Stimulated activated naive B cell treated with anti-CD40 and anti-IgM and Interleukin-4, amounts not matched to agents 10 μg/mL and 1 μg/mL and 100 μg/mL, for 72 hours (primary cell): Measurements from ENCODE around the gene RBKS.
"Not testable (repeated sequence)": the region's sequence is repeated elsewhere in the genome, so short reads cannot be mapped to it uniquely, and the experiment has no call there.

Experiments
- ATAC-seq, 2 donors: fragments of 150-1000 bp; cut with Tn5 transposase; replicated peaks; 2 replicates each; pipeline ENCODE4 v1.10.0; 2021; ENCODE audit warnings: moderate library complexity in 1 of 2
- DNase-seq: peaks from one replicate; pipeline ENCODE4 v3.0.0; 2021
- H3K27ac Mint-ChIP-seq: one replicate; pipeline ENCODE4 v1.8.0; 2022; ENCODE audit warnings: mild to moderate bottlenecking, mixed read lengths
- H3K27me3 Mint-ChIP-seq, 2 donors: one replicate each; pipeline ENCODE4 v1.8.0; 2022; ENCODE audit warnings: mixed read lengths in 2 of 2
- H3K36me3 Mint-ChIP-seq, 2 donors: one replicate each; pipeline ENCODE4 v1.8.0; 2022; ENCODE audit warnings: mixed read lengths in 2 of 2, mild to moderate bottlenecking in 1 of 2
- H3K4me1 Mint-ChIP-seq, 2 donors: one replicate each; pipeline ENCODE4 v1.8.0; 2022; ENCODE audit warnings: mixed read lengths in 2 of 2, mild to moderate bottlenecking in 1 of 2
- H3K4me3 Mint-ChIP-seq, 2 donors: one replicate each; pipeline ENCODE4 v1.8.0; 2022; ENCODE audit warnings: mild to moderate bottlenecking in 2 of 2, mixed read lengths in 2 of 2, moderate library complexity in 1 of 2
- H3K9me3 Mint-ChIP-seq, 2 donors: one replicate each; pipeline ENCODE4 v1.8.0; 2022; ENCODE audit warnings: mixed read lengths in 2 of 2, mild to moderate bottlenecking in 1 of 2

Gene RBKS

GRCh38 chr2:27776696-27777095 is 113.5 kb downstream of the RBKS start:
- Mint-ChIP-seq H3K36me3 (peaks cover 26 to 50% of the 10 kb centered on the region in 2 donors), H3K27me3 (no peaks in the 10 kb centered on the region), H3K27ac (no peak overlapping the region), H3K9me3 (peaks cover 0 to 2% of the 10 kb centered on the region in 2 donors), H3K4me3 (no peak overlapping the region), H3K4me1 (peaks cover 21 to 40% of the 10 kb centered on the region in 2 donors)
- ATAC-seq = no peak
- no peak for DNase-seq

- H3K9me3 Mint-ChIP-seq = peaks cover 0 to 2% of the 10 kb centered on the region in 2 donors
- no peak overlapping the region for H3K4me3 Mint-ChIP-seq
- H3K27me3 Mint-ChIP-seq = no peaks in the 10 kb centered on the region
- peaks cover 23 to 47% of the 10 kb centered on the region in 2 donors for H3K36me3 Mint-ChIP-seq
- H3K4me1 Mint-ChIP-seq = peaks cover 21 to 42% of the 10 kb centered on the region in 2 donors
- DNase-seq (no peak), ATAC-seq (no peak)
- peak overlapping the region; percentile 22 for H3K27ac Mint-ChIP-seq
Observed at GRCh38 chr2:27776097-27776496, 114.1 kb downstream of the RBKS start.

GRCh38 chr2:27773959-27774358 is 116.2 kb downstream of the RBKS start:
- H3K36me3 Mint-ChIP-seq = peaks cover 23 to 32% of the 10 kb centered on the region in 2 donors
- peak overlapping the region in 1 of 2 donors; percentile 15 for H3K4me3 Mint-ChIP-seq
- peaks cover 3 to 9% of the 10 kb centered on the region in 2 donors for H3K27me3 Mint-ChIP-seq
- peaks cover 21 to 46% of the 10 kb centered on the region in 2 donors for H3K4me1 Mint-ChIP-seq
- no peak for ATAC-seq
- no peak for DNase-seq
- H3K9me3 Mint-ChIP-seq = peaks cover 0 to 2% of the 10 kb centered on the region in 2 donors
- no peak overlapping the region for H3K27ac Mint-ChIP-seq

- H3K36me3 Mint-ChIP-seq = peaks cover 20 to 26% of the 10 kb centered on the region in 2 donors
- H3K9me3 Mint-ChIP-seq = peaks cover 0 to 2% of the 10 kb centered on the region in 2 donors
- H3K4me3 Mint-ChIP-seq = peak overlapping the region; percentile 65 to 69
- H3K27ac Mint-ChIP-seq = peak overlapping the region; percentile 37
- H3K4me1 Mint-ChIP-seq = peaks cover 17 to 40% of the 10 kb centered on the region in 2 donors
- peaks cover 14 to 19% of the 10 kb centered on the region in 2 donors for H3K27me3 Mint-ChIP-seq
- DNase-seq (no peak), ATAC-seq (no peak)
Observed at GRCh38 chr2:27772804-27773203, 117.4 kb downstream of the RBKS start.

GRCh38 chr2:27771548-27772335 is 118.4 kb downstream of the RBKS start, which contains the start of gene MRPL33:
Gene MRPL33 (plus strand): TSS chr2:27771719. CDS start chr2:27771778, 59 bp downstream.
- Mint-ChIP-seq H3K4me1 (peaks cover 17 to 40% of the 10 kb centered on the region in 2 donors), H3K27me3 (peaks cover 15 to 21% of the 10 kb centered on the region in 2 donors), H3K4me3 (peak within 1 kb of the TSS; percentile 98 to 100), H3K9me3 (peaks cover 0 to 2% of the 10 kb centered on the region in 2 donors), H3K27ac (peak within 1 kb of the TSS; percentile 99), H3K36me3 (peaks cover 20 to 26% of the 10 kb centered on the region in 2 donors)
- ATAC-seq (peak; percentile 97 to 99), DNase-seq (peak; percentile 88)

GRCh38 chr2:27771202-27771547 is 119.0 kb downstream of the RBKS start:
- H3K27me3 Mint-ChIP-seq = peaks cover 15 to 24% of the 10 kb centered on the region in 2 donors
- peak overlapping the region; percentile 99 for H3K27ac Mint-ChIP-seq
- peaks cover 17 to 39% of the 10 kb centered on the region in 2 donors for H3K4me1 Mint-ChIP-seq
- peak; percentile 22 to 31 for ATAC-seq
- H3K9me3 Mint-ChIP-seq = peaks cover 0 to 2% of the 10 kb centered on the region in 2 donors
- no peak for DNase-seq
- H3K36me3 Mint-ChIP-seq = peaks cover 19 to 24% of the 10 kb centered on the region in 2 donors
- peak overlapping the region; percentile 98 to 100 for H3K4me3 Mint-ChIP-seq

- peaks cover 6 to 17% of the 10 kb centered on the region in 2 donors for H3K4me1 Mint-ChIP-seq
- no peak overlapping the region for H3K27ac Mint-ChIP-seq
- DNase-seq (no peak), ATAC-seq (no peak)
- no peaks in the 10 kb centered on the region for H3K9me3 Mint-ChIP-seq
- no peaks in the 10 kb centered on the region for H3K36me3 Mint-ChIP-seq
- H3K27me3 Mint-ChIP-seq = peaks cover 15 to 50% of the 10 kb centered on the region in 2 donors
- H3K4me3 Mint-ChIP-seq = peak overlapping the region; percentile 62 to 72
Observed at GRCh38 chr2:27766287-27766661, 123.9 kb downstream of the RBKS start.

GRCh38 chr2:27765621-27766286 is 124.4 kb downstream of the RBKS start:
- no peaks in the 10 kb centered on the region for H3K36me3 Mint-ChIP-seq
- H3K4me1 Mint-ChIP-seq = peaks cover 6 to 11% of the 10 kb centered on the region in 2 donors
- ATAC-seq = peak; percentile 54 to 67
- H3K4me3 Mint-ChIP-seq = peak overlapping the region; percentile 62 to 72
- DNase-seq = peak; percentile 18
- peak overlapping the region; percentile 81 for H3K27ac Mint-ChIP-seq
- no peaks in the 10 kb centered on the region for H3K9me3 Mint-ChIP-seq
- H3K27me3 Mint-ChIP-seq = peaks cover 15 to 50% of the 10 kb centered on the region in 2 donors

- H3K27ac Mint-ChIP-seq, ATAC-seq, DNase-seq, H3K36me3 Mint-ChIP-seq, H3K9me3 Mint-ChIP-seq: not testable (repeated sequence)
- Mint-ChIP-seq H3K4me1 (peaks cover 6 to 11% of the 10 kb centered on the region in 2 donors), H3K27me3 (peaks cover 15 to 45% of the 10 kb centered on the region in 2 donors), H3K4me3 (peak overlapping the region in 1 of 2 donors; percentile 35)
Observed at GRCh38 chr2:27764526-27764925, 125.7 kb downstream of the RBKS start.

- Mint-ChIP-seq H3K4me3 (no peak overlapping the region), H3K27ac (no peak overlapping the region), H3K9me3 (no peaks in the 10 kb centered on the region), H3K4me1 (peaks cover 6 to 11% of the 10 kb centered on the region in 2 donors), H3K36me3 (no peaks in the 10 kb centered on the region), H3K27me3 (peaks cover 11 to 41% of the 10 kb centered on the region in 2 donors)
- ATAC-seq (no peak), DNase-seq (no peak)
Observed at GRCh38 chr2:27763907-27764267, 126.3 kb downstream of the RBKS start.

- no peaks in the 10 kb centered on the region for H3K9me3 Mint-ChIP-seq
- ATAC-seq (no peak), DNase-seq (no peak)
- no peaks in the 10 kb centered on the region for H3K36me3 Mint-ChIP-seq
- peaks cover 4 to 35% of the 10 kb centered on the region in 2 donors for H3K27me3 Mint-ChIP-seq
- no peak overlapping the region for H3K27ac Mint-ChIP-seq
- H3K4me1 Mint-ChIP-seq = peaks cover 6 to 11% of the 10 kb centered on the region in 2 donors
- H3K4me3 Mint-ChIP-seq = no peak overlapping the region
Observed at GRCh38 chr2:27762951-27763906, 127.0 kb downstream of the RBKS start.

GRCh38 chr2:27756544-27757498 is 133.4 kb downstream of the RBKS start:
- peak in 1 of 2 donors; percentile 55 for ATAC-seq
- Mint-ChIP-seq H3K27me3 (peaks cover 6 to 18% of the 10 kb centered on the region in 2 donors), H3K36me3 (no peaks in the 10 kb centered on the region), H3K4me1 (peaks cover 0 to 19% of the 10 kb centered on the region in 2 donors), H3K4me3 (no peak overlapping the region), H3K9me3 (no peaks in the 10 kb centered on the region), H3K27ac (no peak overlapping the region)
- DNase-seq = no peak

GRCh38 chr2:27756091-27756490 is 134.1 kb downstream of the RBKS start:
- Mint-ChIP-seq H3K9me3 (no peaks in the 10 kb centered on the region), H3K4me3 (no peak overlapping the region), H3K36me3 (no peaks in the 10 kb centered on the region), H3K4me1 (peaks cover 0 to 19% of the 10 kb centered on the region in 2 donors), H3K27ac (no peak overlapping the region), H3K27me3 (peaks cover 6 to 25% of the 10 kb centered on the region in 2 donors)
- ATAC-seq = no peak
- DNase-seq = no peak
